Sigmoid colon (tissue), 7 donors: Measurements from ENCODE around the gene GRM8. TPM values are rescaled to one million over a fixed set of nuclear protein-coding genes. Genes with fewer than 3 reads are reported as not detected.

Source experiments
- DNase-seq: peaks from one replicate; pipeline ENCODE4 v3.0.0-alpha.2; 2019
- H3K27ac ChIP-seq, 4 donors: fragments of 200-600 bp; sonication (generic); one replicate each; pipeline ENCODE4 v1.5.1; 2016 to 2019; ENCODE audit warnings: mild to moderate bottlenecking in 1 of 4
- H3K27me3 ChIP-seq, 3 donors: fragments of 200-600 bp; sonication (generic); one replicate each; pipeline ENCODE4 v1.5.1; 2019; ENCODE audit warnings: mild to moderate bottlenecking in 1 of 3
- H3K36me3 ChIP-seq, 4 donors: fragments of 200-600 bp; sonication (generic); one replicate each; pipeline ENCODE4 v1.5.1; 2016 to 2019
- H3K4me1 ChIP-seq, 4 donors: fragments of 200-600 bp; sonication (generic); one replicate each; pipeline ENCODE4 v1.5.1; 2017 to 2019
- H3K4me3 ChIP-seq, 4 donors: fragments of 200-600 bp; sonication (generic); one replicate each; pipeline ENCODE4 v1.5.1; 2017 to 2019; ENCODE audit warnings: mild to moderate bottlenecking in 2 of 4, moderate library complexity in 1 of 4
- H3K9me3 ChIP-seq, 4 donors: fragments of 200-600 bp in 3 of 4; sonication (generic) in 3 of 4; one replicate each; pipeline versions ENCODE4 v1.5.1 to v1.6.1; 2013 to 2019
- CTCF ChIP-seq, 4 experiments: fragments of 450-650 bp in 3 of 4; fragments of 200-600 bp in 1 of 4; IDR thresholded peaks; one replicate each; pipeline ENCODE4 v1.5.1; 2016 to 2019; ENCODE audit warnings: antibody characterized with exemption in 4 of 4, mild to moderate bottlenecking in 3 of 4, moderate library complexity in 2 of 4
- EP300 ChIP-seq, 4 donors: sonication (generic); formaldehyde crosslinking; IDR thresholded peaks; one replicate each; pipeline ENCODE4 v1.6.1; 2017; ENCODE audit warnings: antibody characterized with exemption in 4 of 4
- POLR2A ChIP-seq, 2 donors: fragments of 450-650 bp; IDR thresholded peaks; one replicate each; pipeline ENCODE4 v1.6.1; 2016; ENCODE audit warnings: antibody characterized with exemption in 2 of 2, mild to moderate bottlenecking in 2 of 2, moderate library complexity in 2 of 2
- POLR2AphosphoS5 ChIP-seq, 4 donors: sonication (generic); formaldehyde crosslinking; IDR thresholded peaks; one replicate each; pipeline ENCODE4 v1.6.1; 2017; ENCODE audit warnings: antibody characterized with exemption in 4 of 4
- WGBS, 2 donors: extraction: QIAGEN DNeasy Blood & Tissue Kit; methylation state at CpG; one replicate each; pipeline ENCODE4 v1.1.7; 2013; 5-methylcytosine and 5-hydroxymethylcytosine counted together
- intact Hi-C: fragments of 100-400 bp; cut with DNase I; formaldehyde crosslinking; loops from one replicate; pipeline ENCODE4 v1.15.1; 2023
- polyA plus RNA-seq, 3 donors: library from polyadenylated mRNA; stranded (reverse); fragments of 200-250 nt; gene quantifications; one replicate each; pipeline ENCODE4 v1.2.3, GENCODE V29; 2013
- total RNA-seq, 4 donors: library from RNA; depleted of rRNA; stranded (reverse); fragments of >200 nt; gene quantifications; one replicate each; pipeline ENCODE4 v1.1.0, GENCODE V29; 2016
- donor health status: healthy with polysubstance abuse.
- donor health status: Bipolar disorder and iron deficiency.
- donor health status: healthy.

The GRM8 gene
- total and polyA plus RNA-seq, 7 donors, result 0.27 to 1.9 (median 0.55) TPM; not detected in 4

GRCh38 chr7:126698909-126699308 lies 553.8 kb downstream of the GRM8 start:
- TF ChIP-seq EP300 (IDR thresholded peaks at IDR 0.05) (no peak), POLR2A (IDR thresholded peaks at IDR 0.05) (no peak), POLR2AphosphoS5 (IDR thresholded peaks at IDR 0.05) (no peak), CTCF (IDR thresholded peaks at IDR 0.05) (no peak)
- no peak for DNase-seq
- no peaks in the 10 kb centered on the region for H3K27me3 ChIP-seq
- H3K27ac ChIP-seq, result no peak overlapping the region
- no peaks in the 10 kb centered on the region for H3K36me3 ChIP-seq
- intact Hi-C loops, result no loop called here
- WGBS, 2 donors, result 78 to 82% methylated on average over 2 of the region's 2 CpGs
- H3K4me1 ChIP-seq, result peaks cover 0 to 6% (median 0%) of the 10 kb centered on the region in 4 donors
- no peaks in the 10 kb centered on the region for H3K9me3 ChIP-seq
- no peak overlapping the region for H3K4me3 ChIP-seq

- Histone ChIP-seq H3K4me1 (peaks cover 0 to 6% (median 0%) of the 10 kb centered on the region in 4 donors), H3K27me3 (no peaks in the 10 kb centered on the region), H3K4me3 (no peak overlapping the region), H3K9me3 (no peaks in the 10 kb centered on the region), H3K36me3 (no peaks in the 10 kb centered on the region), H3K27ac (no peak overlapping the region)
- WGBS, 2 donors, result 68 to 73% methylated on average over 2 of the region's 2 CpGs
- no peak for DNase-seq
- intact Hi-C loops, result no loop called here
- no peak for TF ChIP-seq POLR2AphosphoS5 (IDR thresholded peaks at IDR 0.05)
- TF ChIP-seq CTCF (IDR thresholded peaks at IDR 0.05), result no peak
These were observed 554.3 kb downstream of the GRM8 start for GRCh38 chr7:126698446-126698845.

GRCh38 chr7:126696256-126697038 lies 556.3 kb downstream of the GRM8 start:
- intact Hi-C loops, result no loop called here
- no peaks in the 10 kb centered on the region for H3K9me3 ChIP-seq
- no peak for DNase-seq
- H3K4me3 ChIP-seq, result no peak overlapping the region
- H3K27ac ChIP-seq, result no peak overlapping the region
- peaks cover 0 to 6% (median 0%) of the 10 kb centered on the region in 4 donors for H3K4me1 ChIP-seq
- no peaks in the 10 kb centered on the region for H3K27me3 ChIP-seq
- TF ChIP-seq POLR2A (IDR thresholded peaks at IDR 0.05), result no peak
- no peak for TF ChIP-seq EP300 (IDR thresholded peaks at IDR 0.05)
- TF ChIP-seq POLR2AphosphoS5 (IDR thresholded peaks at IDR 0.05), result no peak
- no peak for TF ChIP-seq CTCF (IDR thresholded peaks at IDR 0.05)
- H3K36me3 ChIP-seq, result no peaks in the 10 kb centered on the region
- 83 to 89% methylated on average over 9 of the region's 9 CpGs for WGBS, 2 donors

GRCh38 chr7:126690848-126691751 lies 561.6 kb downstream of the GRM8 start:
- H3K4me1 ChIP-seq, result peaks cover 0 to 6% (median 0%) of the 10 kb centered on the region in 4 donors
- H3K27me3 ChIP-seq, result no peaks in the 10 kb centered on the region
- TF ChIP-seq POLR2AphosphoS5 (IDR thresholded peaks at IDR 0.05) (no peak), CTCF (IDR thresholded peaks at IDR 0.05) (no peak), POLR2A (IDR thresholded peaks at IDR 0.05) (no peak), EP300 (IDR thresholded peaks at IDR 0.05) (no peak)
- H3K27ac ChIP-seq, result no peak overlapping the region
- 91 to 93% methylated on average over 11 of the region's 11 CpGs for WGBS, 2 donors
- no peaks in the 10 kb centered on the region for H3K9me3 ChIP-seq
- no peak for DNase-seq
- no peaks in the 10 kb centered on the region for H3K36me3 ChIP-seq
- H3K4me3 ChIP-seq, result no peak overlapping the region
- intact Hi-C loops, result no loop called here
